GM21737 (cell line): ENCODE data around the gene ZNF639.
"Not testable (repeated sequence)": the region's sequence is repeated elsewhere in the genome, so short reads cannot be mapped to it uniquely, and the experiment has no call there.

Experiments used
- ATAC-seq: cut with Tn5 transposase; IDR thresholded peaks from one replicate; pipeline ENCODE4 v1.9.1; 2021; ENCODE audit warnings: mild to moderate bottlenecking, moderate library complexity; ENCODE audit not compliant: unreplicated experiment

ZNF639 gene, protein sequence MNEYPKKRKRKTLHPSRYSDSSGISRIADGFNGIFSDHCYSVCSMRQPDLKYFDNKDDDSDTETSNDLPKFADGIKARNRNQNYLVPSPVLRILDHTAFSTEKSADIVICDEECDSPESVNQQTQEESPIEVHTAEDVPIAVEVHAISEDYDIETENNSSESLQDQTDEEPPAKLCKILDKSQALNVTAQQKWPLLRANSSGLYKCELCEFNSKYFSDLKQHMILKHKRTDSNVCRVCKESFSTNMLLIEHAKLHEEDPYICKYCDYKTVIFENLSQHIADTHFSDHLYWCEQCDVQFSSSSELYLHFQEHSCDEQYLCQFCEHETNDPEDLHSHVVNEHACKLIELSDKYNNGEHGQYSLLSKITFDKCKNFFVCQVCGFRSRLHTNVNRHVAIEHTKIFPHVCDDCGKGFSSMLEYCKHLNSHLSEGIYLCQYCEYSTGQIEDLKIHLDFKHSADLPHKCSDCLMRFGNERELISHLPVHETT

DNA sequence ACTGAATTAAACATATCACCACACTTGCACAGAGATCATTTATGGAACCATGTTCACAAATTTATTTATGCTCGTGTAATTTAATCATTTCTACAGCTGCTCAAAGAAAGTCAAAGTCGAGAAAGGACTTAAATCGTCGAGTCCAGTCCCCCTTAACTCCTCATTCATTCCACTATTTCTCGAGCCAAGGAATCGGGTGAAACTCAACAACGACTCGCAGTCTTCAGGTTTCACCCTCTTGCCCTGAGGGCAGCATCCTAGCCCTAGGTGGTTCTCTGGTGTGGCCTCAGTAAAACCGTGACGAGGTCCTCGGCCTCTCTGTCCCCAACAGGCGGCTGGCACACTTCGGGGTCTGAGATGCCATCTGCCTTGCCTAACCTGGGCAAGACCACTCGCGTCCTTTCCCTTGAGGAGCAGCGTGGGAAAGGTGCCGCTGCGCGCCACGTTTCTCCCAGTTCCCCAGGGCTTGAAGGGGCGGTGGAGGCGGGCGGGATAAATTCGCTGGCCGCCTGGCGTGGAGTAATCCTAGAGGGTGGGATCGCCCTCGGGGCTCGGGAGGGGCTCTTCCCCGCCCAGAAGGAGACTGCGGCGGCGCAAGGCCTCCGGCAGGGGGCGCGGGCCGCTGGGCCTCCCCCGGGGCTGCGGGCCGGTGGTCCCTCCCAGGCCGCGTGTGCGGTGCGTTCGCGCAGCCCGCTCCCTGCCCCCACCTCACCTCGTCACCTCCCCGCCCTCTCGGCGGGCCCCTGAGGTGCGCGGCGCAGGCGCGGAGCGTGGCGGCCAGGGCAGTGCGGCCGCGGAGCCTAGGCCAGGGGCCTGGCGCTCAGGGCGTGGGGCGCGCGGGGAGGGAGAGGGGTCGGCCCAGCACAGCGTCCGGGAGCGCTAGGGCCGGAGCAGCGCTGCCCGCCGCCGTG, at the start of gene ZNF639:
Gene ZNF639, plus strand, starts transcription at position 746 of the 911 bp plus-strand sequence. CDS start 5,263 bp downstream, outside the sequence.
- ATAC-seq = peak; percentile 82

DNA sequence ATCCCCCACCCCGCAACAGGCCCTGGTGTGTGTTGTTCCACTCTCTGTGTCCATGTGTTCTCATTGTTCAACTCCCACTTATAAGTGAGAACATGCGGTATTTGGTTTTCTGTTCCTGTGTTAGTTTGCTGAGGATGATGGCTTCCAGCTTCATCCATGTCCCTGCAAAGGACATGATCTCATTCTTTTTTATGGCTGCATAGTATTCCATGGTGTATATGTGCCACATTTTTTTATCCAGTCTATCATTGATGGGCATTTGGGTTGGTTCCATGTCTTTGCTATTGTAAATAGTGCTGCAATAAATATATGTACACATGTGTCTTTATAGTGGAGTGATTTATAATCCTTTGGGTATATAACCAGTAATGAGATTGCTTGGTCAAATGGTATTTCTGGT, 48.4 kb upstream of the ZNF639 start:
- ATAC-seq = not testable (repeated sequence)

DNA sequence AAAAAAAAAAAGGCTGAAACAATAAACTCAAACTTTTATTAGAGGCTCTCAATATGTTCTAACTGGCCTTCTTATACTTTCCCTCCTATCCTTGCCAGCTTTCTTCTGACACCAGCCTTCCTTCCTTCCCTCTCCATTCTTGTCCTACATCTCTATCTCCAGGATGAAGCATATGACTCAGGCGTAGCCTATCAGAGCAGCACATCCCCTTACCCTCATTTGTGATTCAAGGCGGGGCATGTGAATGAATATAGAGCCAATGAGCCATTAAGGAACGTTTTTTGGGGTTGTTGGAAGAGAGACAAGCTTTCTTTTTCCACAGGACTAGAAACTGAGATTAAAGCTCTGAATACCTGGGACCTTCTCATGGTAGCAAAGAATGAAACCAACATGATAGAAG, 46.8 kb upstream of the ZNF639 start:
- ATAC-seq = no peak

DNA sequence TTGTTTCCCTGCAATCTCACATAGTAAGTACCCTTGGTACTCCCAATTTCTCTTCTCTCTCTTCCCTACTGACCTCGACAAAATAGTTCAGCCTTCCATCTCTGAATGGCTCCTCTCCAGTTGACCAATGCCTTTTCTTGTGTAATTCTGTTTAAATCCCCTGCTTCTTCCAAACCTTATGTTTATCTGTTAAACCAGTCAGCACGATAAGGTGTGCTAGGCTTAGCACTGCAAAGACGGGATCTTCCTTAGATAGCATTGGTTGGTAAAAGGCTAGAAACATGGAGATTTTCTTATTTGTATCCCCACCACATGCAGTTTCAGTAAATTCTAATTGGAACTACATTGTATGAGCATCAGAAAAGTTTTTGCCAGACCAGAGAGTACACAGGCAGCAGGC, 46.1 kb upstream of the ZNF639 start:
- ATAC-seq = no peak

DNA sequence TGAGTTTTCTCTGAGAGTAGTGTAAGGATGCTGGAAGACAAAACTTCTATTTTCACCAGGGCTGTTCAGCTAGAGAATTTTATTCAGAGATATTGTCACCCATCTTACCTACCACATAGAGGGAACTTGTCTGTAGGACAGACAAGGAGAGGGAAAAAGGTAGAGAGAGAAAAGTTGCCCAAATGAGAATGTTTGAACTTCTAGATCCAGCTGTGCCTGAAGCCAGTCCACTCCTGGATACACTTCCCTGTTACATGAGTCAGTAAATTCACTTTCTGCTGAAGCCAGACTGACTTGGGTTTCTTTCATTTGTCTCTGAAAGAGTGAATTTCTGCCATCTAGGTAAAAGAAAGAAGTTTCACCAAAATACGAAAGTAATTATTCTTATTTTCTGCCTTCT, 44.7 kb upstream of the ZNF639 start:
- ATAC-seq = no peak

DNA sequence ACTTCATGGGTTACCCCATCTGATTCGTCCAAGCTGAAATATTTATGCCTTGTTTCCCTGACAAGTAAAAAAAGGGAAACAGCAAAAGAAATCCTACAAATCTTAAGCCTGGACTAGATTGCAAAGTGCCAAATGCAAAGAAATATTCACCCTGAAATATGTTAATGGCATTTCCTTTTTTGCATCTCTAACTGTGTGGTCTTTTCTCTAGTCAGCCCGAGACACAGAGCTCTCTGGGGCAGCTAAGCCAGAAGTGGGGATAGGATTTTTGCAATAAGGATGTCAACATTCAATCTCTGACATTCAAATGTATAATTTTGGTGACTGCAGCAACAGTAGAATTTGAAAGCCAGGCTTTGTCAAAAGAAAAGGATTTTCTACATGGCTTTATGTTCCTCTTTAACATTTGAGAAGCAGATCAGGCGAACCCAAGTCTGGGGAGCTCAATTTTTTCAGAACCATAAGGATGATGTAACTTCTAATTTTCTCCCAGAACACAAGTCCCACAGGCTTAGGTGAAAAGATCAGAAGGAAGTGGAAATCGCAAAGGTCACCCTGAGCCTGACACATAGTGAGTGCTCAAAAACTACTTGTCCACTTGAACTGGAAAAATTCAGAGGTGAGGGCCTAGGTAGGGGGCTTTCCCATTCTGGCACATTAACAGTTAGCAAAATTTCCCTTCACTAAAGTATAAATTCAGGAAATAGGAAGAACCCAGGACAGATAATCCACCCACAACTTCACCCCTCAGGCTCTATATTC, 43.7 kb upstream of the ZNF639 start:
- ATAC-seq = no peak

DNA sequence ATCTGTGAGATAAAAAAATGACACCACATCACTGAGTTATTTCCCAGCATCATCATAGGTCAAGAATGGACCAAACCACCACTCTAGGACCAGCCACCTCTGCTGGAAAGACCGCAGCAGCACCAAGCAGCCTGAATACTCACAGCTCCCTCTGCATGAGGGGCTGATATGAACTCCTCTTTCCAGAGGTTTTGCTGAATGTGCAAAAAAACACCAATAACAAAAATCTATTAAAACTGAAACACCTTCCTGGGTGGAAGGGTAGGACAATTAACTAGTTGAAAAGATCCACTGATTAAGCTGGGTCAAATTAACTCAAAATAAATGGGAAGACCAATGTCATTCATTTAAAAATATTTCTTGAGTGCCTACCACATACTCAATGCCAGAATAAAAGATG, 43.0 kb upstream of the ZNF639 start:
- no peak for ATAC-seq

DNA sequence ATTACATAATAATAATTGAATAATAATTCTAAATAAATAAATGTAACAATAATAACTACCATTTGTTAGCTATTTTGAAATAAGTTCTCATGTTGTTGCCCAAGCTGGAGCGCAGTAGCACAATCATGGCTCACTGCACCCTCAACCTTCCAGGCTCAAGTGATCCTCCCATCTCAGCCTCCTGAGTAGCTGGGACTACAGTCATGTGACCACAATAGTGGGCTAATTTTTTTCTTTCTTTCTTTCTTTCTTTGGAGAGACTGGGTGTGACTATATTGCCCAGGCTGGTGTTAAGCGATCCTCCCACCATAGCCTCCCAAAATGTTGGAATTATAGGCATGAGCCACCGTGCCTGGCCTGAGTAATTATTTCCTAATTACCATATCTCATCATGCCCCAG, 41.0 kb upstream of the ZNF639 start:
- ATAC-seq = no peak

DNA sequence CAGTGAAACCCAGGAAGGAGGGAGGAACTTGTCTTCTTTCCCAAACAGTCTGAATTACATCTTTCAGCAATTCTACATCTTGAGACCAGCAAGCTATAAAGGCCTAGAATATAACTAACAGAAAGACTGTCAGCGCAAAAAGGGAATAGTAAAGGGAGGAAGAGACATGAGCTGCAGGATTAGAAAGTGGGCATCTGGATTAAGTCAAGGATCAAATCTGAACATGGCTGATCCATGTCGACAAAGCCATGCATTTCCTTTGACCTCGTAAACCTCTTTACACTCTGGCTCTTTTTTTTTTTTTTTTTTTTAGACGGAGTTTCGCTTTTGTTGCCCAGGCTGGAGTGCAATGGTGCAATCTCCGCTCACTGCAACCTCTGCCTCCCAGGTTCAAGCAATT, 36.5 kb upstream of the ZNF639 start:
- no peak for ATAC-seq

DNA sequence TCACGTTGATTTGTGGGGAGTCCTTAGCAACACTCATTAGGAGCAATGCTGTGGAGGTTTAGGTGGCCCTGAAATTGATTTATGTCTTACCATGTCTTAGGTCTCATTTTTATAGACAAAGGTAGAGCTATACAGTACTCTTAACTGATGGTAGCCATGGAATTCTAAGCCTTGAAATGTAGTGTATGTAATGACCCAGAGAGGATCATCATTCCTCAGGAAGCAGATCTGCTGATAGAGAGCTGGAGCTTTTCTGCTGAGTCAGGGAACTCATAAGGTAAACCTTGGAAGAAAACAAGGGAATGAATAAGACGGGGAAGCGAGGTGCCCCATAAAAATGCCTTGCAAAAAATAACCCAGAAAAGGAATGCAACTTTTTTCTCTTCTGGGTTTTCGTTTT, 34.0 kb upstream of the ZNF639 start:
- ATAC-seq = no peak

DNA sequence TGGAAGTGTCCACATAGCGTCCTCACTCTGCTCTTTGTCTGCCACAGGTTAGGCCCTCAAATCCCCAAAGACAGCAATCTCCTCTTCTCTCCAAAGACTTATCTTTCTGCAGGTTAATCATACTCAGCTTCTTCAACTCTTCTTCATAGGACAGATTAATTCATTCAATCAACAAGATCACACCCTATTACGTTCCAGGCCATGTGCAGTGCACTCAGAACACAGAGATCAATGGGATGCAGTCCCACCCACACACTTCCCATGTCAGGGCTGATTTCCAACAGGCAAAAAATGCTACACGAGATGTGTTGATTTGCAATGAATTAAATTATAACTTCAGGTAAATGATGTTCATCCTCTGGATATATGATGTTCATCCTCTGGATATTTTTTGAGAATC, 33.5 kb upstream of the ZNF639 start:
- ATAC-seq = no peak

DNA sequence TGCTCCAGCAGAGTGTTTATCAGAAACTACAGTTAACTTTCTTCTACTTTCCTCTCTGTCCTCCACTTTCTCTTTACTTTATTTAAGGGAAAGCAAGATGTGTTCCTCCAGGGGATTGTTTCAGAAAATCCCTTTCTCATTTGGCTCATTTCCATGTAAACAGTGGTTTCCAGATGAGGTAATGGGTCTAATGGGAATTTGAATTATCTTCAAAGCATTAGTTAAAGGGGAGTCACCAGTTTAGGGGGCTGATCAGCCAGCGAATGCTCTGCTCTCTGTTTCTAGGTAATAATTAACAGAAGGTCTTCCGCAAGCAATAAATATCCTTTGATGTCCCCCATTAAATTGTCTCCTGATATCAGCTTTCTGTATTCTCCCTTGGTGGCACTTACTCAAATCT, 30.4 kb upstream of the ZNF639 start:
- ATAC-seq = no peak

DNA sequence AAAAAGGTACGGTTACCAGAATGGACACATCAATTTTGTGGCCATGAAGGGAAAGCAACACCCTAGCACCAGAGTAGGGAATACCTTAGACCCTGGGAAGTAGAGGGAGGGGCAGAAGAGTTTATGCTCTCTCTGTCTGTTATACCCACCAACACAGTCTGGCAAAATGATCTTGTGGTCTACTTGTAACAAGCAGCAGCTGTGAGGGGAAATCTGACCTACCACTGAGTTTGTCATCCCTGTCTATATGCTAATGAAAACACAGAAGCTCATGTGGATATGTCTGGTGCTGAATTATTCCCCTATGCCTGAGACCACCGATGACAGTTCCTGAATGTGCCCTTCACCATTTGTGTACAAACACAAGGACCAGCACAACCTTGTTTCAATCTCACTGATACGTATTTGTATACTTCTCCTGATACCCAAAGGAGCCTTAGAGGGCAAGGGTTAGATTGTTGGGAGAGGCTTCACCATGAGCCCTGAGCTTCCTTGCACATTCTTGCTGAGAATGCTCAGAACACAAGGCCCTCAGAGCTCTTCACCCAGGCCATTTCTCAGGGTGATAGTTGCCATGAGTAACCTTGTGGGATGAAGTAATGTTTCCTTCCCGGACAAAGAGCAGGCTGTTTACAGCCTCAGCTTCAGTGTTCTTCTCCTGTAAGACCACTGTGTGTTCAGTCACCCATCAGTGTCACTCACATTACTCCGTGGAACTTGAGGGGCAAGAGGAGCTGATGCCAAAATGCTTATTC, 24.7 kb upstream of the ZNF639 start:
- ATAC-seq = no peak

DNA sequence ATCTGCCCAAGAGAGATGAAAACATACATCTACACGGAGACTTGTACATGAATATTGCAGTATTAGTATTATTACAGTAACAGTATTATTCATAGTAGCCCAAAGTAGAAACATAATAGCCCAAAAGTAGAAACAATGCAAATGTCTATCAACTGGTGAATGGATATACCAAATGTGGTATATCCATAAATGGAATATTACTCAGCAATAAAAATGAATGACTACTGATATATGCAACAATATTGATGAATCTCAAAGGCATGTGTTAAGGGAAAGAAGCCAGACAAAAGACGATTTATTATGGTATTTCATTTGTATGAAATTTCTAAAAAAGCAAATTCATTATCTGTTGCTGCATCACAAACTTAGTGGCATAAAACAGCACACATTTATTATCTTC, 23.5 kb upstream of the ZNF639 start:
- no peak for ATAC-seq

DNA sequence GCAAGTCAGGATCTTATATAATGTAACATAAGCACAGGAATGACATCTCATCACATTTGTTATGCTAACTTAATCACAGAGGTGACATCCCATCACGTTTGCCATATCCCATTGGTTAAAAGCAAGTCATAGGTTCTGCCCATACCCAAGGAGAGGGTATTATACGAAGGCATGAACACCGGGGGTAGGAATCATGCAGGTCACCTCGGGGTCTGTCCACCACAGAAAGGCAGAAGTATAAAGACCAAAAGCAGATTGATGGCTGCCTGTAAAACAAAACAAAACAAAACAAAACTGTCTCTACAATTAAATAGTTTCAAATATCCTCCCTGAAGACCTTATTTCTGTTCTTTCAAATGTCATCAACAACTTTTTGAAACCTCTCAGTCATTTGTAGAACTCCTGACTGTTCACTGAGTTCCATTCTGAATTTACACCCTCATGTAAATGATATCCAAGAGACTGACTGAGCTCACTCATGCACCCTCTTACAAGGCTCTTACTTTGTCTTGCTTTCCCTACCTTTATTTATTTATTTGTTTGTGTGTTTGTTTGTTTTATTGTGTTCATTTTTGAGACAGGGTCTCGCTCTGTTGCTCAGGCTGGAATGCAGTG, 22.7 kb upstream of the ZNF639 start:
- no peak for ATAC-seq

DNA sequence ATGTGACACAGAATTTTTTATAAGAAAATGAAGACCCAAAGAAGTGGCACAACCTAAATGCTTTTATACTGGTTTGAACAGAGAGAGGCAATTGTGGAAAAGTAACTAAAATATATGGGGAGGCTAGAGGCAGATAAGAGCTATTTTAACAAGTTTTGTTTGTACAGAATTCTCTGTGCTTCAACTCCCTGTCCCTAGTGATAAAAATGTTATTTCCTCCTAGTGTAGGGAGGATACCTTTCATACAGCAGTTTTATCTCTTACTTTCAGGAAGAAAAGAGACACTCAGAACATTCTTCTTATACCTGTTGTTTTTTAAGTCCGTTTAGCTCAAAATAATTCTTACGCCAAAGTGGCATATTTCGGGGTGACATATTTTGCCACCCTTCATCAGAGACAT, 21.2 kb upstream of the ZNF639 start:
- ATAC-seq = no peak

DNA sequence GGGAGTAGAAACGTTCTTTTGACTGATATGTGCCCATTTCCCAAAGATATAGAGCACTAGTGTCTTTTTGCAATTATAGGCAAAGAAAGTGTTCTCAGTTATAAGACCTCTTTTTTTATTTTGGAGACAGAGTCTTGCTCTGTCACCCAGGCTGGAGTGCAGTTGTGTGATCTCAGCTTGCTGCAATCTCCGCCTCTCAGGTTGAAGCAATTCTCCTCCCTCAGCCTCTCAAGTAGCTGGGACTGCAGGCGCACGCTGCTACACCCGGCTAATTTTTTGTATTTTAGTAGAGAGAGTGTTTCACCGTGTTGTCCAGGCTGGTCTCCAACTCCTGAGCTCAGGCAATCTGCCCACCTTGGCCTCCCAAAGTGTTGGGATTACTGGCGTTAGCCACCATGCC, 20.7 kb upstream of the ZNF639 start:
- no peak for ATAC-seq

DNA sequence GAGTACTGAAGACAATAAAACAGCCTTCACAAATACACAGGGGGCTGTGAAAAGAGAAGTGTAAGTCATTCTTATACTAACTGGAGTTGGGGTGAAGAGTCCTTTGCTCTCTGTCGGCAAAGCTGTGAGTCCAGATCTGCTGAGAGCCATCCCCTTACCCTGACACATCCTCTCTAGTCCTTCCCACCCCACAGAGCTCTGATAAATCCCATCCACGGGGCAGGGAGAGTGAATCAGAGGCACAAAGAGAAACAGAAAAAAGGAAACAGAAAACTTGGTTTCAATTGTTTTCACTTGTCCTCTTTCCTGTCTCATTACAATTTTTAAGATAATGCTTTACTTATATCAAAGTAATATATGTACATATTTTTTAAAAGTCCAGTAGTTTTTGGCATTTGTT, 18.2 kb upstream of the ZNF639 start:
- no peak for ATAC-seq

DNA sequence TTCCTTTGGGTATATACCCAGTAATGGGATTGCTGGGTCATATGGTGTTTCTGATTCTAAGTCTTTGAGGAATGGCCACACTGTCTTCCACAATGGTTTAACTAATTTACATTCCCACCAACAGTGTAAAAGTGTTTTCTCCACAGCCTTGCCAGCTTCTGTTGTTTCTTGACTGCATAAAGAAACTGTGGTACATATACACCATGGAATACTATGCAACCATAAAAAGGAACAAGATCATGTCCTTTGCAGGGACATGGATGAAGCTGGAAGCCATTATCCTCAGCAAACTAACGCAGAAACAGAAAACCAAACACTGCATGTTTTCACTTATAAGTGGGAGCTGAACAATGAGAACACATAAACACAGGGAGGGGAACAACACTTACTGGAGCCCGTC, 15.5 kb upstream of the ZNF639 start:
- not testable (repeated sequence) for ATAC-seq

DNA sequence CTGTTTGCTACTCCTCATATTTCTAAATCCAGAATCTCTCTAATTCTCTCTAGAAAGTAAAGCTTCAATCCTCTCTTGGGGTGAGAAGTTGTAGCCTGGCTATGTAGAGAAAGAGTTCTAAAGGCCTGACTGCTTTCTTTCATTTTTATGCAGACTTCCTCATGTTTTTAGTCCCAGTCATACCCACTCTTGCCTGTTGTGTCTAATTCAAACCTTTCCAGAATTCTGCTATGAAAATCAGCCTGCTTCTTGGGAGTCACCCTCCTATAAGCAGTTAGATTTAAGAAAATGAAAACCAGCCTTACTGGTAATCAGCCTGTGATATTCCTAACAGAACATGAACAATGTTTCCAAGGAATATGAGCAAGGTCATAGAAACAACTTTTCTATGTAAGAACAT, 14.8 kb upstream of the ZNF639 start:
- ATAC-seq = no peak
